Neuronal stem cell (in vitro differentiated cells): ENCODE data around the gene MAN1B1.
A peak's percentile ranks its signal among the peaks of the same experiment; 100 is the strongest.
"Not testable (repeated sequence)": the region's sequence is repeated elsewhere in the genome, so short reads cannot be mapped to it uniquely, and the experiment has no call there.

Experiments used
- DNase-seq: peaks from one replicate; pipeline ENCODE4 v3.0.0-alpha.2; 2013; ENCODE audit warnings: low spot score
- H2AFZ ChIP-seq: one replicate; pipeline ENCODE4 v1.6.1; 2013; ENCODE audit warnings: mild to moderate bottlenecking, low read length, inconsistent platforms
- H2AK5ac ChIP-seq: 2 replicates; pipeline ENCODE4 v1.6.1; 2013; ENCODE audit warnings: low read depth, mild to moderate bottlenecking, inconsistent platforms, low read length, moderate library complexity, mixed read lengths
- H2BK120ac ChIP-seq: 2 replicates; pipeline ENCODE4 v1.6.1; 2013; ENCODE audit warnings: low read depth, mild to moderate bottlenecking, inconsistent platforms, low read length, moderate library complexity, mixed read lengths
- H2BK12ac ChIP-seq: one replicate; pipeline ENCODE4 v1.6.1; 2013; ENCODE audit warnings: low read length, inconsistent platforms
- H2BK15ac ChIP-seq: 2 replicates; pipeline ENCODE4 v1.6.1; 2013; ENCODE audit warnings: mild to moderate bottlenecking, low read length, inconsistent platforms, mixed read lengths
- H2BK5ac ChIP-seq: one replicate; pipeline ENCODE4 v1.6.1; 2013; ENCODE audit warnings: inconsistent platforms, mild to moderate bottlenecking, low read length, moderate library complexity
- H3K14ac ChIP-seq: one replicate; pipeline ENCODE4 v1.6.1; 2013; ENCODE audit warnings: low read length, inconsistent platforms
- H3K18ac ChIP-seq: 2 replicates; pipeline ENCODE4 v1.6.1; 2013; ENCODE audit warnings: low read length, inconsistent platforms
- H3K23ac ChIP-seq: 2 replicates; pipeline ENCODE4 v1.6.1; 2013; ENCODE audit warnings: low read depth, mild to moderate bottlenecking, mixed read lengths, low read length, inconsistent platforms; ENCODE audit not compliant: poor library complexity
- H3K27ac ChIP-seq: replicated peaks from 3 replicates; pipeline ENCODE4 v1.5.1; 2013; ENCODE audit warnings: low read length, inconsistent platforms
- H3K27me3 ChIP-seq, 3 experiments: 2 replicates each; pipeline ENCODE4 v1.6.1; 2013; ENCODE audit warnings: low read length in 3 of 3, mild to moderate bottlenecking in 2 of 3, inconsistent platforms in 1 of 3, low read depth in 1 of 3, mixed read lengths in 1 of 3, moderate library complexity in 1 of 3; ENCODE audit not compliant: control insufficient read depth in 3 of 3, insufficient read depth in 3 of 3
- H3K36me3 ChIP-seq, 2 donors: replicated peaks in 1 of 2; 2 replicates each; pipeline ENCODE4 v1.6.1; 2013; ENCODE audit warnings: low read length in 2 of 2; ENCODE audit not compliant: control insufficient read depth in 2 of 2, insufficient read depth in 2 of 2
- H3K4ac ChIP-seq: 2 replicates; pipeline ENCODE4 v1.6.1; 2013; ENCODE audit warnings: inconsistent platforms, mild to moderate bottlenecking, low read length, moderate library complexity
- H3K4me1 ChIP-seq, 2 donors: 1 replicate in 1 of 2; 2 replicates in 1 of 2; pipeline ENCODE4 v1.6.1; 2013; ENCODE audit warnings: low read length in 2 of 2, low read depth in 1 of 2; ENCODE audit not compliant: control insufficient read depth in 2 of 2, insufficient read depth in 1 of 2
- H3K4me2 ChIP-seq: one replicate; pipeline ENCODE4 v1.6.1; 2013; ENCODE audit warnings: mild to moderate bottlenecking, low read length, inconsistent platforms; ENCODE audit not compliant: insufficient read depth, poor library complexity, severe bottlenecking
- H3K4me3 ChIP-seq, 2 donors: 2 replicates each; pipeline ENCODE4 v1.5.1; 2013; ENCODE audit warnings: low read length in 2 of 2, mild to moderate bottlenecking in 2 of 2, inconsistent platforms in 1 of 2, moderate library complexity in 1 of 2
- H3K79me1 ChIP-seq: one replicate; pipeline ENCODE4 v1.6.1; 2013; ENCODE audit warnings: low read depth, mild to moderate bottlenecking, inconsistent platforms, low read length, moderate library complexity
- H3K9ac ChIP-seq: one replicate; pipeline ENCODE4 v1.6.1; 2013; ENCODE audit warnings: mild to moderate bottlenecking, low read depth, low read length, inconsistent platforms; ENCODE audit not compliant: poor library complexity
- H3K9me3 ChIP-seq, 2 donors: replicated peaks in 1 of 2; 2 replicates each; pipeline versions ENCODE3 to v1.6.1; 2013; ENCODE audit warnings: low read length in 2 of 2, mild to moderate bottlenecking in 2 of 2, inconsistent platforms in 1 of 2, low read depth in 1 of 2, mixed read lengths in 1 of 2, moderate library complexity in 1 of 2; ENCODE audit not compliant: control insufficient read depth in 2 of 2, insufficient read depth in 1 of 2
- H4K8ac ChIP-seq: one replicate; pipeline ENCODE4 v1.6.1; 2013; ENCODE audit warnings: low read depth, mild to moderate bottlenecking, inconsistent platforms, low read length, moderate library complexity
- H4K91ac ChIP-seq: one replicate; pipeline ENCODE4 v1.6.1; 2013; ENCODE audit warnings: low read length, low read depth, mild to moderate bottlenecking, inconsistent platforms; ENCODE audit not compliant: poor library complexity
- WGBS, 2 donors: extraction: QIAGEN DNeasy Blood & Tissue Kit; methylation state at CpG; one replicate each; pipeline ENCODE4 v1.1.7; 2013; ENCODE audit warnings: missing lambda C conversion rate in 2 of 2, mixed read lengths in 1 of 2; ENCODE audit not compliant: insufficient read length in 2 of 2, insufficient replicate concordance in 1 of 2; ENCODE audit errors: extremely low coverage in 2 of 2; 5-methylcytosine and 5-hydroxymethylcytosine counted together

MAN1B1 gene

DNA sequence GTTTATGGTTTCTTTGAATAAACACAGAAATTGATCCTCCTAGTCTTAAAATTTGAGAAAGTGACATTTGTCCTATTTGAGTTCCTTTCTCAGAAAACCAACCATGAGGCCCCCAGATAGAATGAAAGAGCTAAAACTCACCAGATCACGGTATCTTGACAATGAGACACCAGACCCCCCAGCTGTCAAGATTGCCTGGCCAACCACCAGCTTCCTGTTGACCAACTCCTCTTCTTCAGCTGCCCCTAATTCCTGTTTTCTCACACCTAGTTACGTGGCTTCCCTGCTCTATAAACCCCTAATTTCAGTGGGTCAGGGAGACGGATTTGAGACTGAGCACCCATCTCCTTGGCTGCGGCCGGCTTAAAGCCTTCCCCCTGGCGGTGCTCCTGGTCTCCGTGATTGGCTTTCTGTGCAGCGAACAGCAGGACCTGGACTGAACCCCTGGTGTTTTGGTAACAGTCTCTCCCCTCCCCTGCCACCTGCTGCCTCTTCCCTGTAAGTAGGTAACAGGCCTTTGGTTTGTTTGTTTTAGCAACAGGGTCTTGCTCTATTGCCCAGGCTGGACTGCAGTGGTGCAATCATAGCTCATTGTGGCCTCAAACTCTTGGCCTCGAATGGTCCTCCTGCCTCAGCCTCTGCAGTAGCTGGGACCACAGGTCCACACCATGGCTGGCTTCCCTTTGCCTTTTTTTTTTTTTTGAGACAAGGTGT, 28.1 kb upstream of the MAN1B1 start:
- no CpG with 5 or more reads among the region's 9 CpGs for WGBS, 2 donors
- no peak overlapping the region for H4K8ac ChIP-seq
- no peak overlapping the region for H3K27ac ChIP-seq
- H4K91ac ChIP-seq, result no peak overlapping the region
- H3K14ac ChIP-seq, result no peak overlapping the region
- H3K36me3 ChIP-seq, result no peaks in the 10 kb centered on the region
- peaks cover 7 to 45% (median 23%) of the 10 kb centered on the region in 3 experiments for H3K27me3 ChIP-seq
- H3K9ac ChIP-seq, result no peak overlapping the region
- no peak overlapping the region for H3K4ac ChIP-seq
- H3K4me1 ChIP-seq, result peaks cover 8 to 13% of the 10 kb centered on the region in 2 donors
- H3K18ac ChIP-seq, result no peak overlapping the region
- H3K23ac ChIP-seq, result no peak overlapping the region
- peaks cover 2% of the 10 kb centered on the region for H3K79me1 ChIP-seq
- H3K9me3 ChIP-seq, result peaks cover 0 to 1% of the 10 kb centered on the region in 2 donors
- no peak for DNase-seq
- no peak overlapping the region for H2AFZ ChIP-seq
- no peak overlapping the region for H3K4me2 ChIP-seq
- no peak overlapping the region for H2BK15ac ChIP-seq
- no peak overlapping the region for H2BK12ac ChIP-seq
- H2AK5ac ChIP-seq, result no peak overlapping the region
- no peak overlapping the region for H2BK5ac ChIP-seq
- H2BK120ac ChIP-seq, result no peak overlapping the region
- no peak overlapping the region for H3K4me3 ChIP-seq

DNA sequence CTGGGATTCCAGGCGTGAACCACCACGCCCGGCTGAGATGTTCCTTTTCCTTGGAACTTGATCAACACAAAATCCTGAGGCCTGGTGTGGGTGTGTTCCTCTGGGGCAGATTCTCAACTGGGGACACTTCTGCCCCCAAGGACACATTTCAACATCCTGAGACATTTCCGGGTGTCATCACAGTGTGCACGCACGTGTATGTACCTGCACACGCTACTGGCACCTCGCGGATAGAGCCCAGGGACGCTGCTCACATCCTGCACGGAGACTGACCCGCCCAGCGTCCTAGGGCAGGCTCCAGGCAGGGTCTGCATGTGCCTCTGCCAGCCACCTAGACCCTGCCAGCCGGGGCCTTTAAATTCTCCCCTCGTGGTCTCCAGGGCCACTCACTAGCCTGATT, 24.4 kb upstream of the MAN1B1 start:
- Histone ChIP-seq H3K79me1 (peaks cover 2% of the 10 kb centered on the region), H2AFZ (no peak overlapping the region), H3K4me1 (no peaks in the 10 kb centered on the region), H3K4me2 (no peak overlapping the region), H3K4ac (no peak overlapping the region), H4K91ac (no peak overlapping the region), H2BK5ac (no peak overlapping the region), H3K23ac (peak overlapping the region; percentile 43), H2BK12ac (no peak overlapping the region), H2BK120ac (no peak overlapping the region), H3K9ac (no peak overlapping the region), H3K4me3 (no peak overlapping the region), H2BK15ac (no peak overlapping the region), H3K18ac (no peak overlapping the region), H3K9me3 (no peaks in the 10 kb centered on the region), H2AK5ac (no peak overlapping the region), H3K27me3 (peaks cover 0 to 11% (median 0%) of the 10 kb centered on the region in 3 experiments), H3K27ac (no peak overlapping the region), H4K8ac (no peak overlapping the region), H3K36me3 (peaks cover 3 to 30% of the 10 kb centered on the region in 2 donors), H3K14ac (no peak overlapping the region)
- DNase-seq, result no peak
- no CpG with 5 or more reads among the region's 15 CpGs for WGBS, 2 donors

DNA sequence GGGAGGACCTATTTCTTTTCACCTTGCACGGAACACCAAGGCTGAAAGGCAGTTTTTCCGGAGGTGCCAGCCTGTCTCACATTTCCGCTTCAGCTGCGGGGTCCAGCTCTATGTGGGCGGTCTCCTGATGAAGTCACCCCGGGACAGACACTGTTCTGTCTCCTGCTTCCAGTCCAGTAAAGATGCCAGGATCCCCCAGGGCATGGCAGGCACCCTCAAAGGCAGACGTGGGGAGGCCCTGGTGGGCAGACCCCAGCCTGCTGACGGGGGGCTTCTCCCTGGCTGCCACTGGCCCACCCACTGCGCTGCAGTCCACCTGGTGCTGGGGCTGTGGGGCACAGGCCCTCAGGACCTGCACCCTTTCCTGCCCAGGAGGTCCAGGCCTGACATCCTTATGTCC, 24.0 kb upstream of the MAN1B1 start:
- H3K23ac ChIP-seq, H3K14ac ChIP-seq, H2BK5ac ChIP-seq, H3K27me3 ChIP-seq, H3K18ac ChIP-seq, H3K4me2 ChIP-seq, H2BK12ac ChIP-seq, H3K9me3 ChIP-seq, H4K8ac ChIP-seq, H2BK15ac ChIP-seq, H2BK120ac ChIP-seq, H3K79me1 ChIP-seq, H3K27ac ChIP-seq, H3K4ac ChIP-seq, H3K4me1 ChIP-seq, H2AK5ac ChIP-seq, H2AFZ ChIP-seq, H3K9ac ChIP-seq, H3K4me3 ChIP-seq, DNase-seq, H4K91ac ChIP-seq: not testable (repeated sequence)
- WGBS, 2 donors, result no CpG with 5 or more reads among the region's 9 CpGs
- H3K36me3 ChIP-seq, result peaks cover 3 to 30% of the 10 kb centered on the region in 2 donors

DNA sequence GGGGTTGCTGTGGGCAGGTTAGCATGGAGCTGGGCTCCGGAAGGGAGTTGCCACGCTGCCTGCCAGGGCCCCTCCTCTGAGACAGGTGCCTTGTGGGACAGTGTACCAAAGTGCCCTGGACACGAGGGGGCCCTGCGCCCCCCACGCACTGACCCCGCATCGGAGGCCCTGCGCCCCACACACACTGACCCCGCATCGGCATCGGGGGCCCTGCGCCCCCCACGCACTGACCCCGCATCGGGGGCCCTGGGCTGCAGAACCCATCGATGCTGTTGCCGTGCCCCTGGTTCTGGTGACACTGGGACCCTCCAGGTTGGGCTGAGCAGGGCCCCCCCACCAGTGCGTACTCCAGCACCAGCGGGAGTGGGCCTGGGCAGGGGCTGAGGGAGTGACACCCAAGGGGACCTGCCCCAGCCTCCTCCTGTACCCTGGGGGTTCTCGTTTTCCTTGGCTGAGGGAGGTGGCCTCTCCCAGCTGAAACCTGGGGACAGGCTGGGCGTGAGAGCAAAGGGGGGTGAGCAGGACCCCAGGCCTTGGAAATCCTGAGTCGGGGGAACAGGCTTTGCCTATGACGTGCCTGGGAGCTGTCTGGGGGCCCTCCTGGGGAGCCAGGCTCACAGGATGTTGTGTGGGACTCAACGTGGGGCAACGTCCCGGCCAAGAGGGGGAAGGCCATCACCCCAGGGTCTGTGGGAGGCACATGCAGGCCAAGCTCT, 23.3 kb upstream of the MAN1B1 start:
- Histone ChIP-seq H4K91ac (no peak overlapping the region), H3K4me1 (peaks cover under 1 to 2% of the 10 kb centered on the region in 2 donors), H3K23ac (no peak overlapping the region), H3K9ac (peak overlapping the region; percentile 24), H3K18ac (peak overlapping the region; percentile 2), H3K4me2 (no peak overlapping the region), H2AFZ (no peak overlapping the region), H3K14ac (no peak overlapping the region), H2BK120ac (peak overlapping the region; percentile 41), H3K36me3 (peaks cover 3 to 30% of the 10 kb centered on the region in 2 donors), H3K27me3 (peaks cover 0 to 6% (median 0%) of the 10 kb centered on the region in 3 experiments), H4K8ac (no peak overlapping the region), H2BK12ac (no peak overlapping the region), H2AK5ac (peak overlapping the region; percentile 68), H3K9me3 (peaks cover 0 to 2% of the 10 kb centered on the region in 2 donors), H2BK15ac (peak overlapping the region; percentile 64), H3K4ac (no peak overlapping the region), H3K4me3 (no peak overlapping the region), H3K27ac (no peak overlapping the region), H2BK5ac (no peak overlapping the region), H3K79me1 (peaks cover 2% of the 10 kb centered on the region)
- no CpG with 5 or more reads among the region's 26 CpGs for WGBS, 2 donors
- no peak for DNase-seq
